ENCODE measurements around the gene DNAH1. TPM values are rescaled to one million over a fixed set of nuclear protein-coding genes. Genes with fewer than 3 reads are reported as not detected.

DNAH1 gene
- total RNA-seq, 2 donors from 2014 or later, result 7.0 to 9.1 TPM

DNA sequence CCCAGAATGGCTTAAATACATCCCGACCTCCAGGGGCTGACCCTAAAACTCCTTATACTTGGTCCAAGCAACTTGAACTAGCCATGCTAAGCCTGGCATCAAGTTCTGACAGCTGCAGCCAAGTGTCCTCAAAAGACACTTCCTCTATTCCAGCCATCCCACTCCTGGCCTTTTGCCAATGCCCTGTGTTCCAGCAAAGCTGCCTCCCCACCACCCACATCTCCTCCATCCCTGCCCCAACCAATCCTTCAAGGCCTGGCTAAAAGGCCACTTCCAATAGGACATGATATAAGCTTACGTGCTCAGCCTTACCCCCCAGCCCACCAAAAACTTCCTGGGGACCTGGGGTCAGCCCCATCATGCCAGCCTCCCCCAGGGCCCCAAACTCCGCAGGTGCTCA lies 87.8 kb downstream of the DNAH1 start:
- Histone ChIP-seq H3K36me3 (peaks cover 22% of the 10 kb centered on the region), H3K9ac (ENCODE audit: low read depth in 2 of 2, low read length in 2 of 2) (no peak overlapping the region), H3K27me3 (no peaks in the 10 kb centered on the region), H3K27ac (no peak overlapping the region), H3K9me3 (no peaks in the 10 kb centered on the region), H3K4me3 (no peak overlapping the region), H3K4me1 (peaks cover 9% of the 10 kb centered on the region)
- TF ChIP-seq, protein P1, sequence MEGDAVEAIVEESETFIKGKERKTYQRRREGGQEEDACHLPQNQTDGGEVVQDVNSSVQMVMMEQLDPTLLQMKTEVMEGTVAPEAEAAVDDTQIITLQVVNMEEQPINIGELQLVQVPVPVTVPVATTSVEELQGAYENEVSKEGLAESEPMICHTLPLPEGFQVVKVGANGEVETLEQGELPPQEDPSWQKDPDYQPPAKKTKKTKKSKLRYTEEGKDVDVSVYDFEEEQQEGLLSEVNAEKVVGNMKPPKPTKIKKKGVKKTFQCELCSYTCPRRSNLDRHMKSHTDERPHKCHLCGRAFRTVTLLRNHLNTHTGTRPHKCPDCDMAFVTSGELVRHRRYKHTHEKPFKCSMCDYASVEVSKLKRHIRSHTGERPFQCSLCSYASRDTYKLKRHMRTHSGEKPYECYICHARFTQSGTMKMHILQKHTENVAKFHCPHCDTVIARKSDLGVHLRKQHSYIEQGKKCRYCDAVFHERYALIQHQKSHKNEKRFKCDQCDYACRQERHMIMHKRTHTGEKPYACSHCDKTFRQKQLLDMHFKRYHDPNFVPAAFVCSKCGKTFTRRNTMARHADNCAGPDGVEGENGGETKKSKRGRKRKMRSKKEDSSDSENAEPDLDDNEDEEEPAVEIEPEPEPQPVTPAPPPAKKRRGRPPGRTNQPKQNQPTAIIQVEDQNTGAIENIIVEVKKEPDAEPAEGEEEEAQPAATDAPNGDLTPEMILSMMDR (IDR thresholded peaks at IDR 0.05), result no peak
- intact Hi-C loops (cut with DNase I), result no loop called here
- DNase-seq, result no peak

DNA sequence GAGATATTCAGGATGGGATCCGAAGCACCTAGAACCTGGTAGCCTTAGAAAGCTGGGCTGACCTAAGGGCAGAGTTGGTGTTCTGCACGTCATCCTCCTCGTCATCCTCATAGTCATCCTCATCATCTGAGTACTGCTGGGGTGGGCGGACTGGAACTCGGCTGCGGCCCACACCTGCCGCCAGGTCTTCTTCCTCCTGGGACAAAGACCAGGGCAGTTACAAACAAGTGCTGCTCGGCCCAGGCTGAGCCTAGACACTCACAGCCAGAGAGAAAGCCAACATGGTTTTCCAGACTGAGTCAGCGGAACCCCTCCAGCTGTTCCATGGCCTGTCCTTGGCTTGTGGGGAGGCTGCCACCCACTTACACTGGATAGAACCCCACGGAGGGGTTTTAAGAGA lies 88.3 kb downstream of the DNAH1 start:
- peaks cover 22% of the 10 kb centered on the region for H3K36me3 ChIP-seq
- intact Hi-C loops (cut with DNase I), result no loop called here
- no peak for DNase-seq
- H3K9me3 ChIP-seq, result no peaks in the 10 kb centered on the region
- no peak overlapping the region for H3K4me3 ChIP-seq
- H3K27me3 ChIP-seq, result no peaks in the 10 kb centered on the region
- TF ChIP-seq, protein P1 (IDR thresholded peaks at IDR 0.05), result no peak
- no peak overlapping the region for H3K27ac ChIP-seq
- H3K9ac ChIP-seq (ENCODE audit: low read depth in 2 of 2, low read length in 2 of 2), result no peak overlapping the region
- H3K4me1 ChIP-seq, result peaks cover 10% of the 10 kb centered on the region

DNA sequence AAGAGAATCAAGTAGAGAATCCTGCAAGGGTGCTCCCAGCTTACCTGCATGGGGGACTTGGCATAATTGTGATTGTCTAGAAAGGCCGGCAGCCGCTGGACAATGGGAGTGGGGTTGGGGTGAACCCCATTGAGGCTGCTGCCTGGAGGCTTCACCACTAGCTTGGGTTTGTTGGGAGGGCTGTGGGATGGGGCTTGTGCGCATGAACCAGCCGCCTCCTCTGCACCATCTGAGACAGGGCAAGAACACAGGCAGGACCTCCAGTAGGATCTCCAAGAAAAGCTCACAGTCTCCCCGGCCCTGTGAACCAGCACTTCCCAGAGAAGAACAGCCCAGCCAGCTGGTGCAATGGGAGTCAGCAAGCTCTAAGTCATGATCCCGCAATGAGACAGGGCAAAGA lies 88.9 kb downstream of the DNAH1 start:
- intact Hi-C loops (cut with DNase I), result no loop called here
- no peak for DNase-seq
- Histone ChIP-seq H3K27ac (no peak overlapping the region), H3K4me1 (peaks cover 10% of the 10 kb centered on the region), H3K4me3 (no peak overlapping the region), H3K27me3 (no peaks in the 10 kb centered on the region), H3K9me3 (no peaks in the 10 kb centered on the region), H3K9ac (ENCODE audit: low read depth in 2 of 2, low read length in 2 of 2) (no peak overlapping the region), H3K36me3 (peaks cover 22% of the 10 kb centered on the region)
- TF ChIP-seq, protein P1 (IDR thresholded peaks at IDR 0.05), result no peak

DNA sequence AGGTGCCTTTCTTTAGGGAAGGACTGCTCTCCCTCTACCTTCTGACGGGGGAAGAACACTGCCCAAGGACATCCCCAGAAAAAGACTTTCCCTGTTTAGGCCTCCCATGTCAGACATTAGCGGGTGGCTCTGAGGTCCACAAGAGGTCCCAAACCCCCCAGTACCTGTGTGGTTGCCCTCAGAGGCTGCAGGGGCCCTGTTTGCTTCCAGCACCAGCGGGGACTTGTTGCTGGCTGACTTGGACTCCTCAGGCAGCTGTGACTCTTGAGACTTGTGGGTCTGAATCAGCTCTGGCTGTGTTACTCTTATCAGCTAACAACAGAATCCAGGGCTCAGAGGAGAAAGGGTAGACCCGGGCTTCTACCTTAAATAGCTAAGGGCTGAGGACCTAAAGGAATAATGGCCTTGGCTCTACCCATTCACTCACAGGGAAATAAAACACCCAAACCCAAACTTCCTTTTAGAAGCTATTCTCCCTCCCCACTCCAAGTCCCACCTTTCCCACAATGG lies 89.5 kb downstream of the DNAH1 start:
- Histone ChIP-seq H3K27me3 (no peaks in the 10 kb centered on the region), H3K9me3 (no peaks in the 10 kb centered on the region), H3K36me3 (peaks cover 22% of the 10 kb centered on the region), H3K4me3 (no peak overlapping the region), H3K4me1 (peaks cover 7% of the 10 kb centered on the region), H3K9ac (ENCODE audit: low read depth in 2 of 2, low read length in 2 of 2) (peak overlapping the region; percentile 36 to 39), H3K27ac (no peak overlapping the region)
- TF ChIP-seq, protein P1 (IDR thresholded peaks at IDR 0.05), result no peak
- no peak for DNase-seq
- intact Hi-C loops (cut with DNase I), result no loop called here

DNA sequence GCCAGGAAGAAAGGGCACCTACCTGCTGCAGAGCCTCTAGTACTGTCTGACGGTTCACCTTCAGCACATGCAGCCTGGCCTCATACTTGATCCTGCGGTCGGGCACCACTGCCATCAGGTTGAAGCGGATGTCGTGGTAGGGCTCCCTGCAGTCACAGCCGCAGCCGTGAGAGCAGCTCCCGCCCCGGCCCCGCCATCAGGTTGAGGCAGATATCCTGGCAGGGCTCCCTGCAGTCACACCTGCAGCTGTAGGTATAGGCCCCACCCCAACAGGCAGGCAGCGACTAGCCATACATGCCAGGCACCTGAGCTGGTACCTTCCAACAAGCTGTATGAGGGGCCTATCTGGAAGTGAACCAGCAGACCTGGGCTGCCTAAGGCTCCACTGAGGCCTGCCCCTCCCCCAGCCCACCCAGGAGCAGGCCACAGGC lies 90.1 kb downstream of the DNAH1 start:
- Histone ChIP-seq H3K9ac (ENCODE audit: low read depth in 2 of 2, low read length in 2 of 2) (peak overlapping the region; percentile 36 to 64), H3K4me3 (no peak overlapping the region), H3K27me3 (no peaks in the 10 kb centered on the region), H3K4me1 (peaks cover 7% of the 10 kb centered on the region), H3K9me3 (no peaks in the 10 kb centered on the region), H3K27ac (no peak overlapping the region), H3K36me3 (peaks cover 22% of the 10 kb centered on the region)
- TF ChIP-seq, protein P1 (IDR thresholded peaks at IDR 0.05), result no peak
- intact Hi-C loops (cut with DNase I), result no loop called here
- peak; percentile 79 for DNase-seq

All from colonic mucosa (tissue), 4 donors.